Measurements from ENCODE around the gene DUSP5.
A peak's percentile ranks its signal among the peaks of the same experiment; 100 is the strongest.
"Not testable (repeated sequence)": the region's sequence is repeated elsewhere in the genome, so short reads cannot be mapped to it uniquely, and the experiment has no call there.

Gene DUSP5

DNA sequence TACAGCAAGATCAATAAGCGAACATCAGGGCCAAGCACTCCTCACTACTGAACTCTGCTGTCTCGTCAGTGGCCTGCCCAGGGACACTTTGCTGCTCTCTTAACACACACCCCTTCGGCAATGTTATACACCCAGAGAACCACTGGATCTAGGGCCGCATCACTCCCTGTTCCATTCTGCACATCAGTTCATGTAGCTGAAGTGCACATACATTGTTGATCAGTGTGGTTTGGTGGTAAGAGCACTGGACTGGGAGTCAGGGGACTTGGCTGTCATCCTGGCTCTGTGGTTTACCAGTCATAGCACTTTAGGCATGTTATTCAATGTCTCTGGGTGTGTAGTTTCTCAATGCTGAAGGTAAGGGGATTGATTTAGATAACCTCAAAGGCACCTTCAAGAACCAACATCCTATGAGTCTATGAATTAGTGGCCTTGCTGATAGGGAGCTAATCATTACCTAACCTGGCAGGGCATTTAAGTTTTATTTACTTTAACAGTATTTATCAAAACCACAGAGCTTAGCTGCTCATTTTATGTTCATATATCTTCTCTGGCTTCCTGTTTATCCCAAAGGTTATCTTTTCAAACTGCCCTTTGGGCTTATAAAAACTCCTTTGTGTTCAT is 24.8 kb downstream of the DUSP5 start:
- DNase-seq (ENCODE audit: low spot score), result no peak

- DNase-seq (ENCODE audit: low spot score), result no peak
These were observed 26.0 kb downstream of the DUSP5 start for GRCh38 chr10:110523736-110524135.

DNA sequence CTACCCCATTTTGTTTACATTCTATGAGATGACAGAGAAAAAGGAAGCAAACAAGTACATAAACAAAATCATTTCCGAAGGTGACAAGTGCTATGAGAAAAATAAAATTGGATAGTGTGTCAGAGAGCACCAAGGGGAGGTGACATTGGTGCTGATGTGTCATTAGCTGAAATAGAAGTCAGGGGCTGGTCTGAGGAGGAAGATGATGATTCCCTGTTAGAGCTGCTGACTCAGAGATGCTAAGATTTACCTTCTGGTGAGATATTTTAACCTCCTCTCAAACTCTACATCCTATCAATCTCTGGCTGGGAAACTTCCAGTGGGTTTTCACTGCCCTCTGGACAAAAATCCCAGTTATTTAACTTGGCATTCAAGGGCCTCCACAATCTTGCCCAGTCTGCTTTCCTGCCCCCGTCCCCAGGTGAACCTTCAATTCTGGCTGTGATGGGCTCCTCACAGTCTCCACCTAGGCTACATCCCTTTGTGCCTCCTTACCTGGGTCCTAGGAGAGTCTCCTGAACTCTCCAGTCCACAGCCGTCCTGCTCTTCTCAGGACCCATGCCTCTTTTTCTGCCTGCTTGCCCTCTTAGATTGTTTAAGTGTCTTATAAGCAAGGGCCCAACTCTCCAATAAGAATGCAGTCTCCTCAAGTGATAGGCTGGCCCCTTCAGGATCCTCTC is 26.6 kb downstream of the DUSP5 start:
- no peak for DNase-seq (ENCODE audit: low spot score)

GRCh38 chr10:110524859-110525232 is 27.1 kb downstream of the DUSP5 start:
- no peak for DNase-seq (ENCODE audit: low spot score)

GRCh38 chr10:110525349-110526260 is 27.9 kb downstream of the DUSP5 start:
- DNase-seq (ENCODE audit: low spot score), result no peak

GRCh38 chr10:110527731-110528171 is 30.0 kb downstream of the DUSP5 start:
- DNase-seq (ENCODE audit: low spot score), result no peak

DNA sequence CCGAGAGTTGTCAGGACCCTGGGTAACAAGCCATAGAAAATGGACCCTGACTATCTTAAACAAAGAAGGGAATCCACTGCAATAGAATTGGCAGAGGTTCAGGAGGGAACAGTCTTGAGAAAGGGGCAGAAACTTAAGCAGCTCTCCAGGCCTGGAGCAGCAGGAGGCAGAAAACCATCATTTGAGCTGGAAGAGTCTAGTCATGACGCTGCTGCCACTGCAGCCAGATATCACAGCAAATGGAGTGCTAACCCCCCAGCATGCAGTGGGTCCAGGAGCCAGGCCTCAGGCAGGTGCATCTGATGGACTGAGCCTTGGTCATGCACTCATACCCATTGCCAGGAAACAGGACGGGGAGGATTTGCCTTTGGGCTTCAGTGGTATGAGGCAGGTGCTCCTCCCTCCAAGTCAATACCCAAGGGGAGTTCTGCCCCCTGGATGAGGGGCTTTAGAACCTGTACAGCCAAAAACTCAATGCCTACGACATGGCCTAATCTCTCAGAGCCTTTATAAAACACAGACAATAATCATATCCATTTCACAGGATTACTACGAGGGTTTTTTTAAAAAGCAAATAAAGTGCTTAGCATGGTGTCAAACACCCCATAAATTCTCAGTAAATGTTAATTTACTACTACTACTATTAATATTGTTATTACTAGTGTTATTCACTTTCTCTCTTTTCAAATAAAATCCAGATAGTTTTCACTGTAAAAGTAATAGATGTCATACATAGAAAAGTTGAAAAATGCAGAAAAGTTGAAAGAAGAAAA is 30.7 kb downstream of the DUSP5 start:
- no peak for DNase-seq (ENCODE audit: low spot score)

GRCh38 chr10:110528997-110529524 is 31.4 kb downstream of the DUSP5 start:
- not testable (repeated sequence) for DNase-seq (ENCODE audit: low spot score)

- no peak for DNase-seq (ENCODE audit: low spot score)
These were observed 31.9 kb downstream of the DUSP5 start for GRCh38 chr10:110529596-110530011.

GRCh38 chr10:110530131-110530831 is 32.6 kb downstream of the DUSP5 start:
- peak; percentile 67 for DNase-seq (ENCODE audit: low spot score)

GRCh38 chr10:110531687-110532086 is 34.0 kb downstream of the DUSP5 start:
- no peak for DNase-seq (ENCODE audit: low spot score)

DNA sequence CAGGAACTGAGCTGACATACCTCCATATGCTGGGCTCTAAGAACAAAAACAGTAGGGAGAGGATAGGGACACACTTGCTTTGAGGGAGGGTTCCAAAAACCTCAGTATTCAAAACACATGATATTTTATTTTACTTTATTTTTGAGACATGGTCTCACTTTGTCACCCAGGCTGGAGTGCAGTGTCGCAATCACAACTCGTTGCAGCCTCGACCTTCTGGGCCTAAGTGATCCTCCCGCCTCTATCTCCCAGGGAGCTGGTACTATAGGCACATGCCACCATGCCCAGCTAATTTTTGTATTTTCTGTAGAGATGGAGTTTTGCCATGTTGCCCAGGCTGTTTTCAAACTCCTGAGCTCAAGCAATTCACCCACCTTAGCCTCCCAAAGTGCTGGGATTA is 34.9 kb downstream of the DUSP5 start:
- not testable (repeated sequence) for DNase-seq (ENCODE audit: low spot score)

GRCh38 chr10:110533149-110533548 is 35.4 kb downstream of the DUSP5 start:
- no peak for DNase-seq (ENCODE audit: low spot score)

DNA sequence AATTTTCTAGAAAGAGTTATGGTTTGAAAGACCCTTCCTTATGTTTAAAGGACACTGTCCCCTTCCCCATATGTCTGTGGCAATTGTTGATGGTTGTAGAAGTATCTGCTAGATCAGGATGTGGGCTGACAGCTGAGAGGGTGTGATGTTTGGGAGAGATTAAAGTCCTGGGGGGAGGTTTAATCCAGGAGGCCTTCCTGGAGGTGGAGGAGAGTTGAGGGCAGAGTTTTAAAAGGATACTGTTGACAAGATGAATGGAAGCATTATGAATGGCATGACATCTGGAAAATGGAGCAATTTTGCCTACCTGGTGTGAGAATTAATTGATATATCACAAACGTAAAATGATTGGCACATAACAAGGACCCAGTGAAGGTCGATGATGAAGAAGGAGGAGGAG is 36.9 kb downstream of the DUSP5 start:
- no peak for DNase-seq (ENCODE audit: low spot score)

GRCh38 chr10:110535958-110536891 is 38.5 kb downstream of the DUSP5 start:
- peak; percentile 39 for DNase-seq (ENCODE audit: low spot score)

DNA sequence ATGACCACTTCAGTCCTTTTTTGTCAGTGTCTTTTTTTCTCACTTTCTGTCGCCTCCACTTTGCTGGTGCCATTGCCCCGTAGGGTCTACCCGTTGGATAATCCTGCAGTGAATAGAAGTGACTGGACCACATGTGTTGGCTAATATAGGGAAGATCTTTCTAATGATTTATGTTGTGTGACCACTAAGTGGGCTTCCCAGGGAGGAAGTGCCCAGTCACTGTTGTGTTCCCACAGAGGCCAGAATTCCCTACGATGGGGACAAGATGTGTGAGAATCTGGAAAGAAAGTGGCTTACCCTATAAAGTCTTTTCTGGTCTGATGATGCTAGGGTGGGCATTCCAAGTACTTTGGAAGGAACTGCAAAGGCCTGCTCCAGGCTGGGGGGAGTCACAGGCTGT is 41.4 kb downstream of the DUSP5 start:
- no peak for DNase-seq (ENCODE audit: low spot score)

- DNase-seq (ENCODE audit: low spot score), result no peak
These were observed 42.3 kb downstream of the DUSP5 start for GRCh38 chr10:110540031-110540430.

GRCh38 chr10:110544958-110545537 is 47.3 kb downstream of the DUSP5 start:
- DNase-seq (ENCODE audit: low spot score), result no peak

- DNase-seq (ENCODE audit: low spot score), result peak; percentile 87
These were observed 48.4 kb downstream of the DUSP5 start for GRCh38 chr10:110546077-110546476.

All from cerebellar cortex (tissue), 1 donor.